ENCODE data around the gene FCHSD2. TPM values are rescaled to one million over a fixed set of nuclear protein-coding genes. Genes with fewer than 3 reads are reported as not detected.

The FCHSD2 gene
- total and polyA plus RNA-seq, 2 of the 13 experiments (the other 11 are each of a cell fraction or from before 2014, with no cell fraction given) = 20.5 to 24.8 TPM

- no peak for TF ChIP-seq HBP1 (CRISPR knock-in tag; IDR thresholded peaks at IDR 0.05; ENCODE audit: low read depth)
- TF ChIP-seq ATF2 (CRISPR knock-in tag; IDR thresholded peaks at IDR 0.05) = no peak
- no peak for TF ChIP-seq GMEB1 (CRISPR knock-in tag; IDR thresholded peaks at IDR 0.05; ENCODE audit: borderline replicate concordance)
- no peak for TF ChIP-seq ATF6 (CRISPR knock-in tag; conservative IDR thresholded peaks at IDR 0.05)
- no peak for TF ChIP-seq ZNF513 (CRISPR knock-in tag; conservative IDR thresholded peaks at IDR 0.05)
- no peak for TF ChIP-seq ZNF703 (CRISPR knock-in tag; IDR thresholded peaks at IDR 0.05; ENCODE audit: borderline replicate concordance)
- no peak for TF ChIP-seq ZNF124 (CRISPR knock-in tag; IDR thresholded peaks at IDR 0.05)
- no peak for TF ChIP-seq SRF (IDR thresholded peaks at IDR 0.05; ENCODE audit: low read depth, low read length)
- no peak for TF ChIP-seq ZNF430 (CRISPR knock-in tag; IDR thresholded peaks at IDR 0.05)
- no peak for TF ChIP-seq KLF12 (CRISPR knock-in tag; IDR thresholded peaks at IDR 0.05; ENCODE audit: borderline replicate concordance)
- no peak for TF ChIP-seq HHEX (CRISPR knock-in tag; IDR thresholded peaks at IDR 0.05)
- peak; percentile 84 for TF ChIP-seq ZFX (CRISPR knock-in tag; IDR thresholded peaks at IDR 0.05; ENCODE audit: low read depth)
- TF ChIP-seq TGIF2 (CRISPR knock-in tag; IDR thresholded peaks at IDR 0.05) = no peak
- no peak for TF ChIP-seq NR0B2 (CRISPR knock-in tag; IDR thresholded peaks at IDR 0.05)
- TF ChIP-seq ZNF343 (CRISPR knock-in tag; IDR thresholded peaks at IDR 0.05) = no peak
- TF ChIP-seq ZSCAN21 (CRISPR knock-in tag; IDR thresholded peaks at IDR 0.05; ENCODE audit: borderline replicate concordance) = no peak
- no peak; the same call in 1 of the 2 replicates for TF ChIP-seq TARDBP (CRISPR knock-in tag; IDR thresholded peaks at IDR 0.05)
- TF ChIP-seq ZNF329 (CRISPR knock-in tag; IDR thresholded peaks at IDR 0.05; ENCODE audit: low read depth) = no peak
- TF ChIP-seq KLF13 (CRISPR knock-in tag; IDR thresholded peaks at IDR 0.05) = no peak
- TF ChIP-seq ZKSCAN5 (CRISPR knock-in tag; IDR thresholded peaks at IDR 0.05) = no peak
- TF ChIP-seq JDP2 (CRISPR knock-in tag; IDR thresholded peaks at IDR 0.05; ENCODE audit: borderline replicate concordance) = no peak; the same call in 1 of the 2 replicates
- no peak for TF ChIP-seq ZNF251 (CRISPR knock-in tag; IDR thresholded peaks at IDR 0.05)
Observed at GRCh38 chr11:73143126-73143838, 1.2 kb upstream of the FCHSD2 start (continued).
